HS-5 (cell line): ENCODE measurements around the gene ACSS1.

Experiments used
- DNase-seq: peaks from one replicate; pipeline ENCODE4 v3.0.0-alpha.2; 2012; ENCODE audit warnings: low read depth

ACSS1 gene

DNA sequence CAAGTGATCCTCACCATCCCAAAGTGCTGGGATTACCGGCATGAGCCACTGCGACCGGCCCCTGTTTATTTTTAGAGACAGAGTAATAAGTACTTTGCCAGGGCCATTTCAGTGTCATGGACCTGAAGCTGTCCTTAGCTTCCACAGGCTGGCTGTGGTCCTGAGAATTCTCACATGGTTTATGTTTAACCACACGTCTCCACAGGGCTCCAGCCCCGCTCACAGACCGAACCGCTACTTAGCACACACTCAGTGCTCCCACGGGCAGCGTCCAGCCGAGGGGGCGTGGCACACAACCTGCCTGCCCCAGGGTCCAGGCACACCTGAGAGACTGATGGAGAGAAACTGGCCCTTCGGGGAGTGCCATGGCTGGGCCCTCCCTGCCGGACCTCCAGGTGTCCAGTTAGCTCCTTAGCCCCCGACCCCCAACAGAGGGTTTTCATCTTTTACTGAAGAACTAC is 11.7 kb downstream of the ACSS1 start:
- DNase-seq: no peak

- no peak for DNase-seq
Observed at GRCh38 chr20:25045343-25045712, 12.6 kb downstream of the ACSS1 start.

DNA sequence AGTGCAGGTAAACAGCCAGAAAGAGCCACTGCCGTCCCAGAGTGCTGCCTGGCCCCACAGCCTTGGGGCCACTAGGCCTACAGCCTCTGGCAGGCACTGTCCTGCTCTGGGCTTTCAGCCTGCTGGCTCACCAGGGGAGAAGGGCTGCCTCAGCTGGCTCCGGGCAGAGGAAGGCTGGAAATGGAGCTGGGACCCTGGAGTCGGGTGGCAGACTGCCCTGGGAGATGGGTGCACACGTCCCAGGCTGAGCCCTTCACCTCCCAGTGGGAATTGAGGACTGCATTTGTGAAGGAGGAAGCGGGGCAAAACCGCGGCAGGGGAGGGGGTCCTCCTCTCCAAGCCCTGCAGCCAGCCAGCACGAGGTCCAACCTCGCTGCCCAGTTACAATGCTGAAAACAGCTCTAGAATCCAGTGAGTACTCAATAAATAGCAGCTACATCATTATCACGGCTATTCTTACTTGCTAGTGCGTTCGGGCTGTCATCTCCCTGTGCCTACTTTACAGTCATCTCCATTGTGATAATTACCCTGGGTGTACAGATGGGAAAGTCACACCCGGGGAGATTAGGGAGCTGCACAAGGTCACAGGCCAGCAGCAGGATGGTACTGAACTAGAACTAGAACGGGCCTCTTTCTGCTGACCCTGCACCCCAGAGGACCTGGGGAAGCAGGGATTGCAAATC is 13.1 kb downstream of the ACSS1 start:
- DNase-seq: no peak

GRCh38 chr20:25044261-25044560 is 13.7 kb downstream of the ACSS1 start:
- no peak for DNase-seq

GRCh38 chr20:25043499-25044260 is 14.3 kb downstream of the ACSS1 start:
- no peak for DNase-seq

- no peak for DNase-seq
Observed at GRCh38 chr20:25042531-25043498, 15.1 kb downstream of the ACSS1 start.

DNA sequence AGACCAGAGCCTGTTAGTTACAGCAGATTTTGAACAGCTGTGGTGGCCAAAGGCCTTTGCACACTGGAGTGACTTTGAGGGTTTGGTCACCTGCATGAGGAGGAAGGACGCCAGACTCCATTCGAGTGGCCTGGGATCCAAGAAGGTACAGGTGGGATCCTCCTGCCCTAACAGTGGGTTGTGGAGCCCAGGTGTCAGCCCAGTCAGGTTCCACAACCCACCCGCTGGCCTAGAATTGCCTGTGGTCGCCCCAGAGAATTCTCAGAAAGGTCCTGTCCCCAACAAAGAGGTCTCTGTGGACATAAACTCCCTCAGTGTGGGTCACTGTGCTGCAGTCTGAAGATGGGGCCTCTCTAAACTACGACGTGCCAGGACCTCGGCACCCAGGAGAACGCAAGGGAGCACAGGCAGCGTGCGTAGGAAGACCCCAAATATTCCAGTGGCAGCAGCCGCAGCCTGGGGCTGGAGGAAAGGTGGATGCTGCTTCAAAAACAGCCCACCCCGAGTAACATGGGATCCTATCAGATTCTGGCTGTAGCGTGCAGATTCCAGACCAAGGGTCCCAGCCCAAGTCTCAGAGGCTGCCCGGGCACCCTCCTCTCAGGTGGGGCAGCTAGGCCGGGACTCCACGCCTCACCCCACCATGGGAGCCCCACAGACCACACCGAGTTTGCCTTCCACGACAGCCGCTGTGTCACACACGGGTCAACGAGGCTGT is 16.0 kb downstream of the ACSS1 start:
- DNase-seq: no peak

- no peak for DNase-seq
Observed at GRCh38 chr20:25040438-25040831, 17.5 kb downstream of the ACSS1 start.

GRCh38 chr20:25039697-25040437 is 18.1 kb downstream of the ACSS1 start:
- no peak for DNase-seq

DNA sequence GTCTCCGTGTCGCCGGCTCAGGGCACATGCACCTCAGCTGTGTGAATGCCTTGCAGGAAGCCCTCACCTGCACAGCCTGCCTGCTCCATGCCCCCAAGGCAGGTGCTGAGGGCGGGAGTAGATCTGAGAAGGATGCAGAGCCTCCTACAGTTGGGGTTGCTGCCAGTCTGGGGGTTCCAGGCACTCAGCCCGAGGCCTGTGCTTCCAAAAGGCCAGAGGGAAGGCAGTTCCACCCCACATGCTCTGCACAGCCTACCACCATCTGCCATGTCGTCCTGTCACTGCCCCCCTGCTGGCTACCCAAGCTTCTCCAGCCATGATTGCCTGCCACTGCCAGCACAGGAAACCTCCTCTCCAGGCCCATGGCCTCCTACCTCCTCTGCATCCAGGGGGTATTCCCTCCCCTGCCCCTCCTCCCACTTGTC is 19.3 kb downstream of the ACSS1 start:
- DNase-seq: no peak

- DNase-seq: no peak
Observed at GRCh38 chr20:25038103-25038410, 19.9 kb downstream of the ACSS1 start.

DNA sequence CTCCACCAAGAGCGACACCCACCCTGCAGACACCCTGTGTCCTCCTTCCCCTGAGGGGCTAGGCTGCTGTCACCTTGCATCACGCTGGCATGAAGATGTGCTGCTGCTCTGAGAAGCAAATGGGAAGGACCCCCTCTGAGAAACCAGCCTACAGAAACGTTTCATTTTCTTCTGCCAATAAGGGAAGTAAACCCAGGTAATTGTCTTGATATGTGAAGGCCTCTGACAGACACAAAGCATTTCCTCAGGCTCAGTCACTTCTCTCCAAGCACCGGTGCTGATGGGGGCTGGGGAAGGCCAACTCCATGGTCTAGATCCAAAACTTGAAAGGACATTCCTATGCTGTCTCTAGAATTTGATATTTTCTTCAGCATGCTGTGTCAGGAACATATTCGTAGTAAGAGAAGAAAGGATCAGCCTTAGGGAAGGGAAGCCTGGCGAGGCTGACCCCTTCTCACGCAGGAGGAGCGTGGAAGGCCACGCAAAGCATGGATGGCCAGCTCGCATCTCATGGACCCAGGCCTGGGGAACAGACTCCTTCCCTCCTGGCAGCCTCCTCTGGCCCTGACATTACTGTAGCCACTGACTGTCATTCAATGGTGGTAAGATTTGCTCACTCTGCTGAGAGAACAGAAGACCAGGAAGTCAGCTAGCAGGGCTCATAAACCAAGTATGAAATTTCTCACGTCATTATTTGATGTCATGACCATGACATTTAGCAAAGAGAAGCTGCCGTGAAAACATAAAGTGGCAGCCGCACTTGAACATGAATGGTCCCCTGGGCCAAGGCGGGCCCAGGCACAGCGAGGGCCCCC is 20.4 kb downstream of the ACSS1 start:
- DNase-seq: no peak

DNA sequence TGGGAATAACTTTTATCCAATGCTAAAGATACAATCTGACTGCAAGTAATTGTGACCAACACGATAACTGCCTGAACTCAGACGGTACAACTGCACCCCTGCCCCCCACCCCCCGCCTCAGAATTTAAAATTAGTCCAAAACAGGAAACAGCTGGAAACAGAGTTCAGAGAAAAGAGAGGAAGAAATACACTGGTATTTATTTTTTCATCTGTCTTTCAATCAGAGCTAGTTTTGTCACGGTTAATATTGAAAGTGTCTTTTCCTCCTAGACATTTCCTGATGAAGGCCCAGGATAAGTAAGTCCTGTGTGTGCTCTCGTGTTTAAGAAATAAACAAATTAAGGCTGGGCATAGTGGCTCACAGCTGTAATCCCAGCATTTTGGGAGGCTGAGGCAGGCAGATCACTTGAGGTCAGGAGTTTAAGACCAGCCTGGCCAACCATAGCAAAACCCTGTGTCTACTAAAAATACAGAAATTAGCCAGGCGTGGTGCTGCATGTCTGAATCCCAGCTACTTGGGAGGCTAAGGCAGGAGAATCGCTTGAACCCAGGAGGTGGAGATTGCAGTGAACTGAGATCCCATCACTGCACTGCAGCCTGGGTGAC is 21.5 kb downstream of the ACSS1 start:
- DNase-seq: no peak

DNA sequence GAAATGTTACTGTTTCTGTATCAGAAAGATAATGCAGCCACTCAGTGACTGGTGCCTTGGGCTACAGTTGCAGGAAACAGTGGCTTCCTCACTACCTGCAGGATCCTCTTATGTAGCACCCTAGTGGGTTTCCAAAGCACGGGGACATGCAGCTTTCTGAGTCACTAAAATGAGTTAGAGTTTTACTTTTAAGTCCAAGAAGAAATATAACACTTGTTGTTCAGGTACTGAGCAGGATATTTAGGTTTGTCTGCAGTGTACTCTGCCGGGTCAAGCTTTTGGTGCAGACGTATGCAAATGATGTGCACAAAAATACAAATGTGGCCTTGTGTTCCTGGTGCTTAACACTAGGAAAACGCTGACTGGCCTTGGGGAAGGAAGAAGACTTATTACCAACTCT is 22.0 kb downstream of the ACSS1 start:
- no peak for DNase-seq

DNA sequence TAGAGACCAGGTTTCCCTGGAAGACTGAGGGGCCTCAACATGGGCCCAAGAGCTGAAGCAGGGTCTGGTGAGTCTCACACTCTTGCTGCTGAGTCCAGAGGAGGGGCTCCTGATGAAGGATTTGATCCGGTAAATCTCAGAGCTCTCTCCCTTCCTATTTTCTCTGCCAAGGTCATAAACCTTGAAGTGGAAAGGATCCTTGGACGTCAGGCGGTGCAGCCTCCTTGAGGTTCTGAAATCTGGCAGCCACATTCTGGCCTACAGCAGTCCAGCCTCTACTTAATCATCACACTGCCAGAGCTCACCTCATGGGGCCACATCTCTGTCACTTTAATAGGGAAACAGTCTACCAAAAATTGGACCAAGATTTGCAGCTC is 24.0 kb downstream of the ACSS1 start:
- no peak for DNase-seq

- no peak for DNase-seq
Observed at GRCh38 chr20:25033265-25033923, 24.5 kb downstream of the ACSS1 start.

- no peak for DNase-seq
Observed at GRCh38 chr20:25032478-25033264, 25.3 kb downstream of the ACSS1 start.

DNA sequence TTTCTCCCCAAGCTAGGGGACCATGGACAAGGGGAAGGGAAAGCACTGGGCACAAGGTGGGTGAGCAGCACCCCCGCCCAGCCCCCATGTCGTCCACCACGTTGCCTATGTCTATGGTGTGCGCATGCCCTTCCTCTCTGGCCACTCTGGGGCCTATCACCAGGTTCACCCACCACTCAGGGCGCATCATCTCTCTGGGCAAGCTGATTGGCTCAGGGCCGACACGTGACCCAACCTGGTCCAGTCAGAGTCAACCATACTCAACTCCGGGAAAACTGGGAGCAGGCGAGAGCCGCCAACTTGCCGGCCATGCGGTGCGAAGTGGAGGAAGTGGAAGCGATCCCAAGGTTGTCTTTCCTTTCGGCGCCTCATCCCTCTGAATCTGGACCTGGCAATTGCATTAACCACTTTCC is 25.9 kb downstream of the ACSS1 start:
- DNase-seq: no peak

GRCh38 chr20:25031241-25031640 is 26.7 kb downstream of the ACSS1 start:
- no peak for DNase-seq
